Prostate gland (tissue), 2 donors: ENCODE data around the gene ABI1. TPM values are rescaled to one million over a fixed set of nuclear protein-coding genes. Genes with fewer than 3 reads are reported as not detected.

Experiments
- DNase-seq: peaks from one replicate; pipeline ENCODE4 v3.0.0-alpha.2; 2019; ENCODE audit warnings: low spot score
- H3K27ac ChIP-seq, 2 donors: fragments of 200-600 bp; sonication (generic); 2 replicates each; pipeline ENCODE4 v1.5.1; 2017 to 2019
- H3K27me3 ChIP-seq: fragments of 200-600 bp; sonication (generic); replicated peaks from 2 replicates; pipeline ENCODE4 v1.5.1; 2019; ENCODE audit not compliant: insufficient read depth
- H3K36me3 ChIP-seq, 2 donors: fragments of 200-600 bp; sonication (generic); 1 replicate in 1 of 2; 2 replicates in 1 of 2; pipeline versions ENCODE4 v1.5.1 to v1.8.1; 2017 to 2019
- H3K4me1 ChIP-seq: fragments of 200-600 bp; sonication (generic); replicated peaks from 2 replicates; pipeline ENCODE4 v1.5.1; 2019
- H3K4me3 ChIP-seq, 2 donors: fragments of 200-600 bp; sonication (generic); 2 replicates each; pipeline ENCODE4 v1.5.1; 2017 to 2019
- H3K9me3 ChIP-seq: fragments of 200-600 bp; sonication (generic); 2 replicates; pipeline ENCODE4 v1.5.1; 2017
- POLR2A ChIP-seq: fragments of 450-650 bp; IDR thresholded peaks from one replicate; pipeline ENCODE4 v1.6.1; 2016; ENCODE audit warnings: antibody characterized with exemption, mild to moderate bottlenecking
- POLR2AphosphoS5 ChIP-seq: sonication (generic); formaldehyde crosslinking; IDR thresholded peaks from one replicate; pipeline ENCODE4 v1.6.1; 2017; ENCODE audit warnings: antibody characterized with exemption
- WGBS: methylation state at CpG from one replicate; pipeline ENCODE4 v1.1.5; 2018; 5-methylcytosine and 5-hydroxymethylcytosine counted together
- intact Hi-C: fragments of 100-400 bp; cut with DNase I; formaldehyde crosslinking; loops from one replicate; pipeline ENCODE4 v1.14.2; 2022
- total RNA-seq, 2 donors: library from RNA; depleted of rRNA; stranded (reverse); fragments of >200 nt; gene quantifications; one replicate each; pipeline ENCODE4 v1.1.0, GENCODE V29; 2016
- TF ChIP-seq, protein P1 (sequence below), 4 experiments: fragments of 200-600 bp in 2 of 4; fragments of 450-650 bp in 2 of 4; sonication (generic) in 2 of 4; IDR thresholded peaks; 1 replicate in 3 of 4; 2 replicates in 1 of 4; pipeline ENCODE4 v1.5.1; 2016 to 2019; ENCODE audit warnings: antibody characterized with exemption in 4 of 4, mild to moderate bottlenecking in 2 of 4, moderate library complexity in 2 of 4

The ABI1 gene
- total RNA-seq, 2 donors from 2014 or later, result 37.8 to 60.6 TPM

DNA sequence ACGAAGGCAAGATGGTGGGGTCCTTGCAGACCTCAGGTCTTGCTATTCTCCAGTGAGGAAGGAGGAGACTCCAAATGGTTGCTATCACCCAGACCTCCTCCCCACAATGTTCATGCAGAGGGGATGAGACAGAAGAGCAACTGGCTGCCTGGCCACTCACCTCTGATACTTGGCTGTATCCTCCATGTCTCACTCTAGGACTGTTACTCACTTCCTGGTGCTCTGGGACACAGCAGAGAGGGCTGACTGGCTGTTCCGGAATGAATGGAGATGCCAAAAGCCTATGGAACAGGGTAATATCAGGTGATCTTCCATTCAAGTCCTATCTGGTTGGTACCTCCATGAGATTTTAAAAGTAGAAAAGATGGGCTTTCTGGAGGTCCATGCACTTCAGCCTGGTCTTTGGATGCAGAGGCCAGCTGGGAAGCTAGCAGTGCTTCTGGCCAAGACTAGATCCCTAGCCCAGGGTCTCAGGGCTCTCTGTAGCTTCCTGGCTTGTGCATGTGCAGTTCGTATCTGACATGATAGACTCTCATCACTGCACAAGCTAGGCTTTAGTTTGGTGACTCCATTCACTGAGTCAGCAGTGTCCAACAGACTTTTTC, 27.0 kb upstream of the ABI1 start:
- Histone ChIP-seq H3K4me1 (no peaks in the 10 kb centered on the region), H3K9me3 (no peaks in the 10 kb centered on the region), H3K27ac (no peak overlapping the region), H3K36me3 (no peaks in the 10 kb centered on the region), H3K27me3 (no peaks in the 10 kb centered on the region), H3K4me3 (no peak overlapping the region)
- WGBS, result 82% methylated on average over 3 of the region's 3 CpGs
- intact Hi-C loops, result no loop called here
- no peak for DNase-seq
- TF ChIP-seq POLR2A, result no peak
- TF ChIP-seq, protein P1, sequence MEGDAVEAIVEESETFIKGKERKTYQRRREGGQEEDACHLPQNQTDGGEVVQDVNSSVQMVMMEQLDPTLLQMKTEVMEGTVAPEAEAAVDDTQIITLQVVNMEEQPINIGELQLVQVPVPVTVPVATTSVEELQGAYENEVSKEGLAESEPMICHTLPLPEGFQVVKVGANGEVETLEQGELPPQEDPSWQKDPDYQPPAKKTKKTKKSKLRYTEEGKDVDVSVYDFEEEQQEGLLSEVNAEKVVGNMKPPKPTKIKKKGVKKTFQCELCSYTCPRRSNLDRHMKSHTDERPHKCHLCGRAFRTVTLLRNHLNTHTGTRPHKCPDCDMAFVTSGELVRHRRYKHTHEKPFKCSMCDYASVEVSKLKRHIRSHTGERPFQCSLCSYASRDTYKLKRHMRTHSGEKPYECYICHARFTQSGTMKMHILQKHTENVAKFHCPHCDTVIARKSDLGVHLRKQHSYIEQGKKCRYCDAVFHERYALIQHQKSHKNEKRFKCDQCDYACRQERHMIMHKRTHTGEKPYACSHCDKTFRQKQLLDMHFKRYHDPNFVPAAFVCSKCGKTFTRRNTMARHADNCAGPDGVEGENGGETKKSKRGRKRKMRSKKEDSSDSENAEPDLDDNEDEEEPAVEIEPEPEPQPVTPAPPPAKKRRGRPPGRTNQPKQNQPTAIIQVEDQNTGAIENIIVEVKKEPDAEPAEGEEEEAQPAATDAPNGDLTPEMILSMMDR (IDR thresholded peaks at IDR 0.05), result no peak
- TF ChIP-seq POLR2AphosphoS5, result no peak

- 14% methylated on average over 10 of the region's 10 CpGs for WGBS
- Histone ChIP-seq H3K27ac (no peak overlapping the region), H3K36me3 (no peaks in the 10 kb centered on the region), H3K4me3 (no peak overlapping the region), H3K9me3 (no peaks in the 10 kb centered on the region), H3K27me3 (no peaks in the 10 kb centered on the region), H3K4me1 (no peaks in the 10 kb centered on the region)
- intact Hi-C loops, result loop anchor here (2.0 kb wide), 1 partner anchor 155 kb away; no protein-coding TSS in a partner anchor
- TF ChIP-seq POLR2AphosphoS5 (no peak), POLR2A (no peak)
- TF ChIP-seq, protein P1 (IDR thresholded peaks at IDR 0.05), result peak in 3 of 4 experiments; percentile 53 to 83 (median 82)
- DNase-seq, result no peak
These were observed 21.0 kb upstream of the ABI1 start for GRCh38 chr10:26881600-26882331.

DNA sequence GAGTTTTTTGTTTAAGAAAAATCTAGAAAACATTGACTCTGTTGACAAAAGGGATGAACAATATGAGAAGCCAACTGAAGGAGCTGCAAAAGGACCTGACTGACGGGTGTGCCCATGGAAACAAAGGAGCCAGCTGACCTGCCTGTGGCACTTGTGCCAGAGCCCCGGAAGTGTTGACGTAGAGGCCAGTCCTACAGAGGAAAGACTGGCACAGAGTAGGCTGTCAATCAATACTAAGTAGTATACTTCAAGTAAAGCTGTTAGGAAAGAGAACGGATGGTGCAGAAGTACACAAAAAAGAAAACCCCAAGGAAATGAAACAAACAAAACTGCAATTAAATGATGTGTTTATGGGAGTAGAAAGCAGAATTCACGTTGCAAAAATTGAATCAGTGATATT, 19.0 kb upstream of the ABI1 start:
- H3K4me1 ChIP-seq, result no peaks in the 10 kb centered on the region
- H3K27me3 ChIP-seq, result no peaks in the 10 kb centered on the region
- no peak for DNase-seq
- no peak overlapping the region for H3K4me3 ChIP-seq
- WGBS, result 35% methylated on average over 5 of the region's 5 CpGs
- no peaks in the 10 kb centered on the region for H3K36me3 ChIP-seq
- TF ChIP-seq, protein P1 (IDR thresholded peaks at IDR 0.05), result no peak
- TF ChIP-seq POLR2AphosphoS5, result no peak
- TF ChIP-seq POLR2A, result no peak
- intact Hi-C loops, result no loop called here
- H3K27ac ChIP-seq, result no peak overlapping the region
- no peaks in the 10 kb centered on the region for H3K9me3 ChIP-seq

DNA sequence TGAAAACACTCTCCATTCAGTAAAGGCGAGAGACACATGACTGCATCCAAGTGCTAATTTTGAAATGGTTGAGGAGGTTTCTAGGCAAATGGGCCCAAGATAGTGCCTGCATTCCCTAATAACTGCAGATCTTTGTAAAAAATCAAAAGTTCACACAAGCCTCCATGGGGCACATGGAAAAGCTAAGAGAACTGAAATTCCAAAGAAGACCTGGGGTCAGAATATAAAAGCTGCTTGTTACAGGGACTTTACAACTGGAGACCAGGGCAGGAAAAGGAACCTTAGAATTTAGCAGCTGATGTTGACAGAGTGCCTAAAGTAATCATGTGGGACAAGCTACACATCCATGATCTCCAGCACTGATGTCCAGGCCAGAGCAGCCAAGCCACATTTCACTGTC, 10.0 kb upstream of the ABI1 start:
- intact Hi-C loops, result no loop called here
- no peak overlapping the region for H3K4me3 ChIP-seq
- no peak overlapping the region for H3K27ac ChIP-seq
- H3K9me3 ChIP-seq, result no peaks in the 10 kb centered on the region
- H3K36me3 ChIP-seq, result no peaks in the 10 kb centered on the region
- H3K4me1 ChIP-seq, result no peaks in the 10 kb centered on the region
- no peak for DNase-seq
- 97% methylated on average over 1 of the region's 1 CpG for WGBS
- no peaks in the 10 kb centered on the region for H3K27me3 ChIP-seq
- TF ChIP-seq POLR2A (no peak), POLR2AphosphoS5 (no peak)
- TF ChIP-seq, protein P1 (IDR thresholded peaks at IDR 0.05), result no peak

GRCh38 chr10:26869528-26869927, 8.8 kb upstream of the ABI1 start:
- Histone ChIP-seq H3K9me3 (no peaks in the 10 kb centered on the region), H3K27me3 (no peaks in the 10 kb centered on the region), H3K4me1 (no peaks in the 10 kb centered on the region), H3K4me3 (no peak overlapping the region), H3K27ac (no peak overlapping the region), H3K36me3 (no peaks in the 10 kb centered on the region)
- TF ChIP-seq, protein P1 (IDR thresholded peaks at IDR 0.05), result peak in 2 of 4 experiments; percentile 4 to 16
- peak; percentile 85 for TF ChIP-seq POLR2AphosphoS5
- TF ChIP-seq POLR2A, result peak; percentile 17
- peak; percentile 77 for DNase-seq
- intact Hi-C loops, result no loop called here
- 25% methylated on average over 8 of the region's 8 CpGs for WGBS
